ENCODE measurements around the gene ACOD1.
"Not testable (repeated sequence)": the region's sequence is repeated elsewhere in the genome, so short reads cannot be mapped to it uniquely, and the experiment has no call there.

GRCh38 chr13:76959734-76960133 is 11.4 kb downstream of the ACOD1 start:
- TF ChIP-seq, protein P1, sequence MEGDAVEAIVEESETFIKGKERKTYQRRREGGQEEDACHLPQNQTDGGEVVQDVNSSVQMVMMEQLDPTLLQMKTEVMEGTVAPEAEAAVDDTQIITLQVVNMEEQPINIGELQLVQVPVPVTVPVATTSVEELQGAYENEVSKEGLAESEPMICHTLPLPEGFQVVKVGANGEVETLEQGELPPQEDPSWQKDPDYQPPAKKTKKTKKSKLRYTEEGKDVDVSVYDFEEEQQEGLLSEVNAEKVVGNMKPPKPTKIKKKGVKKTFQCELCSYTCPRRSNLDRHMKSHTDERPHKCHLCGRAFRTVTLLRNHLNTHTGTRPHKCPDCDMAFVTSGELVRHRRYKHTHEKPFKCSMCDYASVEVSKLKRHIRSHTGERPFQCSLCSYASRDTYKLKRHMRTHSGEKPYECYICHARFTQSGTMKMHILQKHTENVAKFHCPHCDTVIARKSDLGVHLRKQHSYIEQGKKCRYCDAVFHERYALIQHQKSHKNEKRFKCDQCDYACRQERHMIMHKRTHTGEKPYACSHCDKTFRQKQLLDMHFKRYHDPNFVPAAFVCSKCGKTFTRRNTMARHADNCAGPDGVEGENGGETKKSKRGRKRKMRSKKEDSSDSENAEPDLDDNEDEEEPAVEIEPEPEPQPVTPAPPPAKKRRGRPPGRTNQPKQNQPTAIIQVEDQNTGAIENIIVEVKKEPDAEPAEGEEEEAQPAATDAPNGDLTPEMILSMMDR (IDR thresholded peaks at IDR 0.05) = not testable (repeated sequence)
- not testable (repeated sequence) for TF ChIP-seq POLR2A (IDR thresholded peaks at IDR 0.05)

Measured in thyroid gland (tissue), 4 donors.